Gastrocnemius medialis (tissue), 4 donors: ENCODE results near the gene GPRC5D. TPM values are rescaled to one million over a fixed set of nuclear protein-coding genes. Genes with fewer than 3 reads are reported as not detected.

Experiments
- ATAC-seq, 2 donors: fragments of 150-250 bp; one replicate each; pipeline ENCODE4 v1.9.1; 2016
- DNase-seq, 2 donors: peaks; one replicate each; pipeline ENCODE4 v3.0.0-alpha.2; 2019
- H3K27ac ChIP-seq, 4 donors: fragments of 200-600 bp; sonication (generic); 1 replicate in 1 of 4; 2 replicates in 3 of 4; pipeline ENCODE4 v1.5.1; 2016 to 2018; ENCODE audit warnings: mild to moderate bottlenecking in 2 of 4, moderate library complexity in 1 of 4
- H3K27me3 ChIP-seq, 3 donors: fragments of 200-600 bp; sonication (generic) in 2 of 3; 1 replicate in 1 of 3; 2 replicates in 2 of 3; pipeline versions ENCODE4 v1.5.1 to v1.6.0; 2016 to 2019; ENCODE audit warnings: mild to moderate bottlenecking in 1 of 3, moderate library complexity in 1 of 3
- H3K36me3 ChIP-seq, 2 donors: fragments of 200-600 bp; sonication (generic) in 1 of 2; one replicate each; pipeline ENCODE4 v1.5.1; 2017 to 2018
- H3K4me1 ChIP-seq, 2 donors: fragments of 200-600 bp; sonication (generic) in 1 of 2; one replicate each; pipeline ENCODE4 v1.5.1; 2016 to 2017; ENCODE audit warnings: mild to moderate bottlenecking in 2 of 2
- H3K4me3 ChIP-seq, 4 donors: fragments of 200-600 bp; sonication (generic) in 3 of 4; 1 replicate in 1 of 4; 2 replicates in 3 of 4; pipeline ENCODE4 v1.5.1; 2016 to 2019; ENCODE audit warnings: mild to moderate bottlenecking in 2 of 4
- H3K9me3 ChIP-seq, 3 donors: fragments of 200-600 bp; sonication (generic) in 2 of 3; 1 replicate in 1 of 3; 2 replicates in 2 of 3; pipeline ENCODE4 v1.5.1; 2016 to 2019
- POLR2A ChIP-seq, 2 donors: fragments of 450-650 bp; IDR thresholded peaks; one replicate each; pipeline ENCODE4 v1.6.1; 2017; ENCODE audit warnings: antibody characterized with exemption in 2 of 2, mild to moderate bottlenecking in 2 of 2, moderate library complexity in 2 of 2
- in situ Hi-C, 4 donors: fragments of 200-750 bp; cut with MboI; loops; one replicate each; pipeline versions ENCODE4 v1.15.0 to v1.8.0; 2017; ENCODE audit warnings: low sequenced_read_pairs in 4 of 4
- intact Hi-C: fragments of 100-400 bp; cut with DNase I; formaldehyde crosslinking; loops from one replicate; pipeline ENCODE4 v1.15.1; 2023; ENCODE audit warnings: low total_unique reads
- total RNA-seq, 4 donors: library from RNA; depleted of rRNA; stranded (reverse); fragments of >200 nt; gene quantifications; one replicate each; pipeline versions ENCODE4 v1.1.0 to v1.2.3, GENCODE V29; 2016
- TF ChIP-seq, protein P1 (sequence below), 5 experiments: fragments of 450-650 bp in 3 of 5; fragments of 200-600 bp in 2 of 5; sonication (generic) in 2 of 5; IDR thresholded peaks in 4 of 5; conservative IDR thresholded peaks in 1 of 5; 1 replicate in 4 of 5; 2 replicates in 1 of 5; pipeline ENCODE4 v1.5.1; 2016 to 2019; ENCODE audit warnings: antibody characterized with exemption in 5 of 5, mild to moderate bottlenecking in 3 of 5, moderate library complexity in 3 of 5

The GPRC5D gene
- total RNA-seq, 4 donors from 2014 or later = not detected

DNA sequence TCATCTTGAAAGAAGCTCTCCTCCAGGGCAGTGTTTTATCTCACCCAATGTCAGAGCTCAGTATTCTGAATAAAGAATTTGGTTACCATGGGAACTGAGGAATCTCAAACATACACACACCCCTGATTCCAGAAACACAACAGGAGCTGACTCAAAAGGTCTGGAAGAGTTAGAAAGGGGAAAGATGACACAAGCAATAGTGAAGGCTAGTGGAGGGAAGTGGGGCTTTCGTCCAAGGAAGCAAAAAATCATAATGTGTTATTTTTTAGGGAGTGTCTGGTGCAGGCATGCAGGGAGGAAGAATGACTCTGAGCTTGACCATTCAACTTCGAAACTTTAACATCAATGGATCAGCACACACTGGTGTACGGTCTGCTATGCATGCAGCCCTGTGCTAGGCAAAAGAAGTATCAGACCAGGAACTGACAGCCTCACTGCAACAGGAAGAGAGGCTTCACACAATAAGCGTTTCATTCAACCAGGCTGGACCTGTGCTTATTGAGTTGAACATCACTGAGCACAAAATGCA lies 27.8 kb upstream of the GPRC5D start:
- Histone ChIP-seq H3K4me3 (no peak overlapping the region), H3K27me3 (no peaks in the 10 kb centered on the region), H3K9me3 (no peaks in the 10 kb centered on the region), H3K27ac (no peak overlapping the region), H3K4me1 (no peaks in the 10 kb centered on the region), H3K36me3 (peaks cover 0 to 17% of the 10 kb centered on the region in 2 donors)
- in situ Hi-C loops = loop anchor here in 3 of 4 donors (5.0 to 25.0 kb wide), 4 partner anchors 62 to 192 kb away; partner anchors contain the start of genes DDX47 (in 2 of the 3) and APOLD1 (in 1 of the 3)
- DNase-seq (no peak), ATAC-seq (no peak)
- TF ChIP-seq, protein P1, sequence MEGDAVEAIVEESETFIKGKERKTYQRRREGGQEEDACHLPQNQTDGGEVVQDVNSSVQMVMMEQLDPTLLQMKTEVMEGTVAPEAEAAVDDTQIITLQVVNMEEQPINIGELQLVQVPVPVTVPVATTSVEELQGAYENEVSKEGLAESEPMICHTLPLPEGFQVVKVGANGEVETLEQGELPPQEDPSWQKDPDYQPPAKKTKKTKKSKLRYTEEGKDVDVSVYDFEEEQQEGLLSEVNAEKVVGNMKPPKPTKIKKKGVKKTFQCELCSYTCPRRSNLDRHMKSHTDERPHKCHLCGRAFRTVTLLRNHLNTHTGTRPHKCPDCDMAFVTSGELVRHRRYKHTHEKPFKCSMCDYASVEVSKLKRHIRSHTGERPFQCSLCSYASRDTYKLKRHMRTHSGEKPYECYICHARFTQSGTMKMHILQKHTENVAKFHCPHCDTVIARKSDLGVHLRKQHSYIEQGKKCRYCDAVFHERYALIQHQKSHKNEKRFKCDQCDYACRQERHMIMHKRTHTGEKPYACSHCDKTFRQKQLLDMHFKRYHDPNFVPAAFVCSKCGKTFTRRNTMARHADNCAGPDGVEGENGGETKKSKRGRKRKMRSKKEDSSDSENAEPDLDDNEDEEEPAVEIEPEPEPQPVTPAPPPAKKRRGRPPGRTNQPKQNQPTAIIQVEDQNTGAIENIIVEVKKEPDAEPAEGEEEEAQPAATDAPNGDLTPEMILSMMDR (IDR thresholded peaks at IDR 0.05 in 4 of 5, conservative IDR thresholded peaks at IDR 0.05 in 1 of 5) = no peak
- intact Hi-C loops = loop anchor here (10.0 kb wide), 1 partner anchor 195 kb away; the partner anchor contains the start of gene APOLD1

DNA sequence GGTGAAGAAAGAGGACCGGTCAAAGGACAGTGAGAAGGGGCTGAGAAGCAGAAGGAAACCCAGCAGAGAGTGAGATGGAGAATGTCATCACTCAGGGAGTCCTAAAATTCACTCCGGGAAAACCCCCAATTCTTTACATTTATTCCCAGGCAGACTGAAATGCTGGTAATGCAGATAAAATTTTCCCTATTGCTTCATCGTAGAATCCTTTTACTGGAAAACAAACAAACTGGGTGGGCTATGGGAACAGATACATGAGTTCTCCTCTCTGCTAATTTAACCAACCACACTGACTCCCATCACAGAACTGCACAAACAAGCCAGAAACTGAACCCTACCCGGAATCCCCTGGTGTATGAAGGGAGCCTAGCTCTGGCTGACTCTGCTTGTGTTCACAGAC lies 27.2 kb upstream of the GPRC5D start:
- ATAC-seq = no peak
- no peak for TF ChIP-seq POLR2A (IDR thresholded peaks at IDR 0.05)
- TF ChIP-seq, protein P1 (IDR thresholded peaks at IDR 0.05 in 4 of 5, conservative IDR thresholded peaks at IDR 0.05 in 1 of 5) = no peak
- H3K27ac ChIP-seq = no peak overlapping the region
- no peaks in the 10 kb centered on the region for H3K9me3 ChIP-seq
- no peak overlapping the region for H3K4me3 ChIP-seq
- H3K4me1 ChIP-seq = no peaks in the 10 kb centered on the region
- intact Hi-C loops = no loop called here
- DNase-seq = no peak
- H3K36me3 ChIP-seq = peaks cover 0 to 24% of the 10 kb centered on the region in 2 donors
- in situ Hi-C loops = loop anchor here in 2 of 4 donors (25.0 kb wide), 2 partner anchors 167 to 192 kb away; partner anchors contain the start of genes APOLD1 (in 1 of the 2) and DDX47 (in 1 of the 2)
- H3K27me3 ChIP-seq = no peaks in the 10 kb centered on the region

DNA sequence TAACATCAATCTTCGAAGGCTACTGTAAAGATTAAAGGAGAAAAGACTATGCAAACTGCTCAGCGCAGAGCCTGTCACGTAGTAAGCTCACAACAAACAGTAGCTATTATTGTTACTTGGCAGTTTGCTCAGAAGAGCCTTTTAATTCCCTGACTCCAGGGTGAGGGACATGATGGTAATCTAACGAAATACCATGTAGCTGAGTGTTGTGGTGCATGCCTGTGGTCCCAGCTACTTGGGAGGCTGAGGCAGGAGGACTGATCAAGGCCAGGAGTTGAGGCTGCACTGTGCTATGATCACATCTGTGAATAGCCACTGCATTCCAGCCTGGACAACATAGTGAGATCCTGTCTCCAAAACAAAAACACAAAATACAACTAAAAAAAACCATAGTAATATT lies 25.3 kb upstream of the GPRC5D start:
- no peaks in the 10 kb centered on the region for H3K4me1 ChIP-seq
- H3K36me3 ChIP-seq = peaks cover 0 to 43% of the 10 kb centered on the region in 2 donors
- intact Hi-C loops = no loop called here
- TF ChIP-seq, protein P1 (IDR thresholded peaks at IDR 0.05 in 4 of 5, conservative IDR thresholded peaks at IDR 0.05 in 1 of 5) = no peak
- no peak for TF ChIP-seq POLR2A (IDR thresholded peaks at IDR 0.05)
- H3K27me3 ChIP-seq = no peaks in the 10 kb centered on the region
- peaks cover 0 to 4% (median 0%) of the 10 kb centered on the region in 3 donors for H3K9me3 ChIP-seq
- in situ Hi-C loops = loop anchor here in 2 of 4 donors (25.0 kb wide), 2 partner anchors 165 to 190 kb away; partner anchors contain the start of genes APOLD1 (in 1 of the 2) and DDX47 (in 1 of the 2)
- no peak overlapping the region for H3K4me3 ChIP-seq
- DNase-seq = no peak
- H3K27ac ChIP-seq = no peak overlapping the region
- ATAC-seq = no peak

DNA sequence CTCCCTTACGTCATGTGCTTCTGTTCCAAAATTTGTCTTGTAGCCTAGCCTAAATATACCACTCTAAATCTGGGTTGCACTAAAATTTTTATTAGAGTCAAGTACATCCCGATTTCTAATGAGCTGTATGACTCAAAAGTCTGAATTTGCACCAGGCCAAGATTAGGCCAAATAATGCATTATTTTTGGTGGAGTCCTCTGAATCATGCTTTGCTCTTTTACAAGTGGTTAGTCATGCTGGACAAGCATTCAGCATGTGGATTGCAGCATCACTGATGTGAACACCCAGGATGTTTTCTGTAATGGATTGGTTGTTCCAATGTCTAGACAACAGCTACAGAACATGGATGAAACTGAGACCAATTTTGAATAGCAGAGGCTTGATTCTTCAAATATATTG lies 24.4 kb upstream of the GPRC5D start:
- H3K27me3 ChIP-seq = no peaks in the 10 kb centered on the region
- DNase-seq = no peak
- intact Hi-C loops = no loop called here
- H3K27ac ChIP-seq = peak overlapping the region in 3 of 4 donors; percentile 19 to 40 (median 21)
- peak; percentile 68 to 83 for ATAC-seq
- in situ Hi-C loops = loop anchor here in 2 of 4 donors (25.0 kb wide), 2 partner anchors 164 to 189 kb away; partner anchors contain the start of genes APOLD1 (in 1 of the 2) and DDX47 (in 1 of the 2)
- no peak overlapping the region for H3K4me3 ChIP-seq
- H3K9me3 ChIP-seq = peaks cover 0 to 4% (median 0%) of the 10 kb centered on the region in 3 donors
- peaks cover 0 to 48% of the 10 kb centered on the region in 2 donors for H3K36me3 ChIP-seq
- no peaks in the 10 kb centered on the region for H3K4me1 ChIP-seq
- no peak for TF ChIP-seq POLR2A (IDR thresholded peaks at IDR 0.05)
- TF ChIP-seq, protein P1 (IDR thresholded peaks at IDR 0.05 in 4 of 5, conservative IDR thresholded peaks at IDR 0.05 in 1 of 5) = no peak
